Pancreas (tissue), 10 donors: Measurements from ENCODE around the gene DAPK2. TPM values are rescaled to one million over a fixed set of nuclear protein-coding genes. Genes with fewer than 3 reads are reported as not detected.

Experiments
- ATAC-seq, 4 donors: fragments of 200-7000 bp; cut with Tn5 transposase; one replicate each; pipeline versions ENCODE4 v1.8.0 to v1.9.1; 2020; ENCODE audit warnings: mild to moderate bottlenecking in 4 of 4, moderate library complexity in 4 of 4
- DNase-seq, 6 donors: peaks; one replicate each; pipeline ENCODE4 v3.0.0-alpha.2; 2020
- FAIRE-seq: peaks from 2 replicates; lab custom pipeline; 2012; peaks lifted over from hg19 to GRCh38; lab: Jason Lieb, UNC
- H3K27ac ChIP-seq, 4 donors: fragments of 200-600 bp; sonication (generic); 1 replicate in 3 of 4; 2 replicates in 1 of 4; pipeline versions ENCODE4 v1.5.0 to v1.8.0; 2020
- H3K27me3 ChIP-seq, 4 donors: fragments of 200-600 bp; one replicate each; pipeline ENCODE4 v1.8.0; 2021
- H3K36me3 ChIP-seq, 3 donors: fragments of 200-600 bp; sonication (generic) in 1 of 3; one replicate each; pipeline versions ENCODE4 v1.5.0 to v1.8.0; 2020 to 2021
- H3K4me1 ChIP-seq, 3 donors: fragments of 200-600 bp; one replicate each; pipeline ENCODE4 v1.8.0; 2021
- H3K4me3 ChIP-seq, 4 donors: fragments of 200-600 bp; sonication (generic) in 2 of 4; one replicate each; pipeline versions ENCODE4 v1.5.0 to v1.8.0; 2020 to 2021
- H3K9me3 ChIP-seq, 4 donors: fragments of 200-600 bp; one replicate each; pipeline ENCODE4 v1.8.0; 2021
- WGBS, 2 donors: extraction: QIAGEN DNeasy Blood & Tissue Kit; methylation state at CpG; one replicate each; pipeline ENCODE4 v1.1.7; 2013; 5-methylcytosine and 5-hydroxymethylcytosine counted together
- intact Hi-C, 3 donors: fragments of 100-400 bp; cut with DNase I; formaldehyde crosslinking; loops; one replicate each; pipeline versions ENCODE4 v1.11.1 to v1.14.2; 2022
- polyA plus RNA-seq, 2 donors: library from polyadenylated mRNA; stranded (reverse); fragments of 200-250 nt; gene quantifications; one replicate each; pipeline ENCODE4 v1.2.3, GENCODE V29; 2013
- total RNA-seq, 6 donors: library from RNA; stranded (reverse); fragmentation: NEBNext Ultra II Directional in 4 of 6; extraction: Animal tissue kit (Norgen Biotek cat#: 25700) in 4 of 6; gene quantifications; one replicate each; pipeline versions ENCODE4 v1.2.1 to v1.2.4, GENCODE V29; 2021 to 2023
- TF ChIP-seq, protein P1 (sequence below), 4 donors: fragments of 200-600 bp; sonication (generic) in 3 of 4; IDR thresholded peaks; one replicate each; pipeline versions ENCODE4 v1.5.0 to v1.8.0; 2021; ENCODE audit warnings: antibody characterized with exemption in 4 of 4
- donor health status: healthy with polysubstance abuse.
- donor health status: DM: no; HTN: no; CAD: no; lungs with moderate emphysema.
- donor health status: DM: no; HTN: no; CAD: no.
- donor health status: control.
- donor health status: control.
- donor health status: Bipolar disorder and iron deficiency.
- donor health status: DM: yes; HTN: yes; CAD: no.
- donor health status: DM: no; HTN: no; CAD: no.
- donor health status: DM: no; HTN: no; CAD: no.
- donor health status: DM: yes; HTN: yes; CAD: no.

The DAPK2 gene
- total and polyA plus RNA-seq, 8 donors: 2.1 to 8.0 (median 5.4) TPM

GRCh38 chr15:63977119-63977518 is 69.2 kb downstream of the DAPK2 start:
- FAIRE-seq (no peak), DNase-seq (no peak), ATAC-seq (no peak)
- TF ChIP-seq, protein P1, sequence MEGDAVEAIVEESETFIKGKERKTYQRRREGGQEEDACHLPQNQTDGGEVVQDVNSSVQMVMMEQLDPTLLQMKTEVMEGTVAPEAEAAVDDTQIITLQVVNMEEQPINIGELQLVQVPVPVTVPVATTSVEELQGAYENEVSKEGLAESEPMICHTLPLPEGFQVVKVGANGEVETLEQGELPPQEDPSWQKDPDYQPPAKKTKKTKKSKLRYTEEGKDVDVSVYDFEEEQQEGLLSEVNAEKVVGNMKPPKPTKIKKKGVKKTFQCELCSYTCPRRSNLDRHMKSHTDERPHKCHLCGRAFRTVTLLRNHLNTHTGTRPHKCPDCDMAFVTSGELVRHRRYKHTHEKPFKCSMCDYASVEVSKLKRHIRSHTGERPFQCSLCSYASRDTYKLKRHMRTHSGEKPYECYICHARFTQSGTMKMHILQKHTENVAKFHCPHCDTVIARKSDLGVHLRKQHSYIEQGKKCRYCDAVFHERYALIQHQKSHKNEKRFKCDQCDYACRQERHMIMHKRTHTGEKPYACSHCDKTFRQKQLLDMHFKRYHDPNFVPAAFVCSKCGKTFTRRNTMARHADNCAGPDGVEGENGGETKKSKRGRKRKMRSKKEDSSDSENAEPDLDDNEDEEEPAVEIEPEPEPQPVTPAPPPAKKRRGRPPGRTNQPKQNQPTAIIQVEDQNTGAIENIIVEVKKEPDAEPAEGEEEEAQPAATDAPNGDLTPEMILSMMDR (IDR thresholded peaks at IDR 0.05): no peak
- Histone ChIP-seq H3K36me3 (no peaks in the 10 kb centered on the region), H3K4me1 (peaks cover 0 to 12% (median 0%) of the 10 kb centered on the region in 3 donors), H3K9me3 (no peaks in the 10 kb centered on the region), H3K27ac (no peak overlapping the region), H3K27me3 (no peaks in the 10 kb centered on the region), H3K4me3 (no peak overlapping the region)
- 86 to 96% methylated on average over 2 of the region's 2 CpGs for WGBS, 2 donors
- intact Hi-C loops: no loop called here

DNA sequence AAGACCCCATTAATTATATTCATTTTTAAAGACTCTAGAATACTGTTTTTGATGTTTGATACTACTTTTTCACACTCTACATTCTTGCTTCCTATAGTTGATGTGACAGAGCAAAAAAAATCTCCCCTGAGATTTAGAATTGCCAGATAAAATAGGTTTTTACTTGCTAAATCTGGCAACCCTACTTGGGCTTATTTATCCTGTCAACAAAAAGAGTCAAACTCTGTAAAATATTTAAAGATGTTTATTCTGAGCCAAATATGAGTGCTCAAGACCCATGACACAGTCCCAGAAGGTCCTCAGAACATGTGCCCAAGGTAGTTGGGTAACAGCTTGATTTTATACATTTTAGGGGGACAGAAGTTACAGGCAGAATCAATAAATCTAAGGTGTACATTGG is 72.3 kb downstream of the DAPK2 start:
- H3K4me3 ChIP-seq: no peak overlapping the region
- FAIRE-seq (no peak), DNase-seq (no peak), ATAC-seq (no peak)
- no peaks in the 10 kb centered on the region for H3K36me3 ChIP-seq
- TF ChIP-seq, protein P1 (IDR thresholded peaks at IDR 0.05): no peak
- H3K27me3 ChIP-seq: no peaks in the 10 kb centered on the region
- H3K4me1 ChIP-seq: peaks cover 7 to 40% (median 16%) of the 10 kb centered on the region in 3 donors
- no peaks in the 10 kb centered on the region for H3K9me3 ChIP-seq
- H3K27ac ChIP-seq: no peak overlapping the region
- intact Hi-C loops: no loop called here

- FAIRE-seq (no peak), ATAC-seq (no peak), DNase-seq (no peak)
- Histone ChIP-seq H3K9me3 (no peaks in the 10 kb centered on the region), H3K36me3 (no peaks in the 10 kb centered on the region), H3K27me3 (no peaks in the 10 kb centered on the region), H3K27ac (no peak overlapping the region), H3K4me1 (peaks cover 7 to 44% (median 16%) of the 10 kb centered on the region in 3 donors), H3K4me3 (no peak overlapping the region)
- intact Hi-C loops: no loop called here
- TF ChIP-seq, protein P1 (IDR thresholded peaks at IDR 0.05): no peak
- 34 to 43% methylated on average over 2 of the region's 2 CpGs for WGBS, 2 donors
Measured at GRCh38 chr15:63973212-63974009, 72.9 kb downstream of the DAPK2 start.

- H3K4me1 ChIP-seq: peaks cover 7 to 48% (median 16%) of the 10 kb centered on the region in 3 donors
- H3K4me3 ChIP-seq: no peak overlapping the region
- no peaks in the 10 kb centered on the region for H3K9me3 ChIP-seq
- H3K36me3 ChIP-seq: no peaks in the 10 kb centered on the region
- ATAC-seq: no peak
- H3K27me3 ChIP-seq: no peaks in the 10 kb centered on the region
- no peak for FAIRE-seq
- intact Hi-C loops: no loop called here
- WGBS, 2 donors: 82 to 100% methylated on average over 1 of the region's 1 CpG
- DNase-seq: no peak
- TF ChIP-seq, protein P1 (IDR thresholded peaks at IDR 0.05): no peak
- no peak overlapping the region for H3K27ac ChIP-seq
Measured at GRCh38 chr15:63972801-63973200, 73.5 kb downstream of the DAPK2 start.

DNA sequence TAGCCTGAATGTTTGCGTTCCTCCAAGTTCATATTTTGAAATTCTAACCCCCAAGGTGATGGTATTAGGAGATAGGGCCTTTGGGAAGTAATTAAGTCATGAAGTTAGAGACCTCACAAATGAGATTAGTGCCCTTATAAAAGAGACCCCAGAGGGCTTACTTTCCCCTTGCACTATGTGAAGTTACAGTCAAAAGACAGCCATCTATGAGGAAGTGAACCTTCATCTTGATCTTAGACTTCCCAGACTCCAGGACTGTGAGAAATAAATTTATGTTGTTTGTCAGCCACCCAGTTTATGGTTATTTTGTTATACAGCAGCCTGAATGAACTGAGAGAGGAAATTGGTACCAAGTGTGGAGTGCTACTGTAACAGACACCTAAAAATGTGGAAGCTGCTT is 74.4 kb downstream of the DAPK2 start:
- no peak for FAIRE-seq
- Histone ChIP-seq H3K4me1 (peaks cover 7 to 48% (median 16%) of the 10 kb centered on the region in 3 donors), H3K27ac (no peak overlapping the region), H3K9me3 (no peaks in the 10 kb centered on the region), H3K36me3 (no peaks in the 10 kb centered on the region), H3K27me3 (no peaks in the 10 kb centered on the region), H3K4me3 (no peak overlapping the region)
- ATAC-seq: no peak
- 97 to 100% methylated on average over 1 of the region's 1 CpG for WGBS, 2 donors
- no peak for DNase-seq
- intact Hi-C loops: no loop called here
- TF ChIP-seq, protein P1 (IDR thresholded peaks at IDR 0.05): no peak
